Hepatocyte (in vitro differentiated cells): ENCODE data around the gene STN1. TPM values are rescaled to one million over a fixed set of nuclear protein-coding genes. Genes with fewer than 3 reads are reported as not detected.
A peak's percentile ranks its signal among the peaks of the same experiment; 100 is the strongest.

ENCODE experiments used
- DNase-seq: peaks from one replicate; pipeline ENCODE4 v3.0.0-alpha.2; 2016; ENCODE audit warnings: low spot score
- H2AFZ ChIP-seq: fragments of 200-600 bp; sonication (generic); 2 replicates; pipeline ENCODE4 v1.6.0; 2016; ENCODE audit warnings: antibody characterized with exemption, mild to moderate bottlenecking
- H3K27ac ChIP-seq: fragments of 200-600 bp; sonication (generic); 2 replicates; pipeline ENCODE4 v1.5.1; 2016; ENCODE audit warnings: mild to moderate bottlenecking
- H3K27me3 ChIP-seq: fragments of 200-600 bp; sonication (generic); 2 replicates; pipeline ENCODE4 v1.6.1; 2016
- H3K36me3 ChIP-seq: fragments of 200-600 bp; sonication (generic); replicated peaks from 2 replicates; pipeline ENCODE4 v1.5.1; 2016; ENCODE audit warnings: low read depth; ENCODE audit not compliant: insufficient read depth
- H3K4me1 ChIP-seq: fragments of 200-600 bp; sonication (generic); 2 replicates; pipeline ENCODE4 v1.5.1; 2016; ENCODE audit warnings: mild to moderate bottlenecking, moderate library complexity; ENCODE audit not compliant: insufficient read depth
- H3K4me2 ChIP-seq: fragments of 200-600 bp; sonication (generic); 2 replicates; pipeline ENCODE4 v1.6.0; 2016
- H3K4me3 ChIP-seq: fragments of 200-600 bp; sonication (generic); 2 replicates; pipeline ENCODE4 v1.5.1; 2016; ENCODE audit warnings: mild to moderate bottlenecking
- H3K79me2 ChIP-seq: fragments of 200-600 bp; sonication (generic); 2 replicates; pipeline ENCODE4 v1.6.0; 2017; ENCODE audit warnings: mild to moderate bottlenecking
- H3K9me2 ChIP-seq: fragments of 200-600 bp; sonication (generic); replicated peaks from 2 replicates; pipeline ENCODE4 v1.6.0; 2017; ENCODE audit warnings: mild to moderate bottlenecking; ENCODE audit not compliant: insufficient read depth
- H3K9me3 ChIP-seq: fragments of 200-600 bp; sonication (generic); 2 replicates; pipeline ENCODE4 v1.5.1; 2016; ENCODE audit warnings: low read depth, mild to moderate bottlenecking
- H4K20me1 ChIP-seq: fragments of 200-600 bp; sonication (generic); 2 replicates; pipeline ENCODE4 v1.6.0; 2016; ENCODE audit warnings: mild to moderate bottlenecking; ENCODE audit not compliant: insufficient read depth, poor library complexity, severe bottlenecking
- EZH2 ChIP-seq: fragments of 200-600 bp; sonication (generic); IDR thresholded peaks from 2 replicates; pipeline ENCODE4 v1.6.1; 2016; ENCODE audit warnings: antibody characterized with exemption, mild to moderate bottlenecking, borderline replicate concordance
- EZH2phosphoT487 ChIP-seq: fragments of 200-600 bp; sonication (generic); IDR thresholded peaks from one replicate; pipeline ENCODE4 v1.6.1; 2018; ENCODE audit warnings: antibody characterized with exemption, mild to moderate bottlenecking, low read depth, moderate library complexity; ENCODE audit not compliant: unreplicated experiment, severe bottlenecking
- WGBS: methylation state at CpG from one replicate; pipeline ENCODE4 v1.1.6; 2016; ENCODE audit warnings: low lambda C conversion rate; ENCODE audit errors: missing lambda C conversion rate; 5-methylcytosine and 5-hydroxymethylcytosine counted together
- polyA plus RNA-seq: library from polyadenylated mRNA; unstranded; fragments of >200 nt; fragmentation: Nextera tagmentation; extraction: Ambion mirVana; gene quantifications from 2 replicates; pipeline ENCODE4 v1.2.1, GENCODE V29; 2016
- total RNA-seq: library from RNA; depleted of rRNA; stranded (reverse); fragments of >200 nt; gene quantifications from 2 replicates; pipeline ENCODE4 v1.2.3, GENCODE V29; 2014
- TF ChIP-seq, protein P1 (sequence below): fragments of 200-600 bp; sonication (generic); IDR thresholded peaks from 2 replicates; pipeline ENCODE4 v1.5.1; 2016; ENCODE audit warnings: antibody characterized with exemption, mild to moderate bottlenecking; ENCODE audit not compliant: poor library complexity

STN1 gene
- total and polyA plus RNA-seq, 2 experiments from 2014 or later, result 20.1 to 20.2 TPM

DNA sequence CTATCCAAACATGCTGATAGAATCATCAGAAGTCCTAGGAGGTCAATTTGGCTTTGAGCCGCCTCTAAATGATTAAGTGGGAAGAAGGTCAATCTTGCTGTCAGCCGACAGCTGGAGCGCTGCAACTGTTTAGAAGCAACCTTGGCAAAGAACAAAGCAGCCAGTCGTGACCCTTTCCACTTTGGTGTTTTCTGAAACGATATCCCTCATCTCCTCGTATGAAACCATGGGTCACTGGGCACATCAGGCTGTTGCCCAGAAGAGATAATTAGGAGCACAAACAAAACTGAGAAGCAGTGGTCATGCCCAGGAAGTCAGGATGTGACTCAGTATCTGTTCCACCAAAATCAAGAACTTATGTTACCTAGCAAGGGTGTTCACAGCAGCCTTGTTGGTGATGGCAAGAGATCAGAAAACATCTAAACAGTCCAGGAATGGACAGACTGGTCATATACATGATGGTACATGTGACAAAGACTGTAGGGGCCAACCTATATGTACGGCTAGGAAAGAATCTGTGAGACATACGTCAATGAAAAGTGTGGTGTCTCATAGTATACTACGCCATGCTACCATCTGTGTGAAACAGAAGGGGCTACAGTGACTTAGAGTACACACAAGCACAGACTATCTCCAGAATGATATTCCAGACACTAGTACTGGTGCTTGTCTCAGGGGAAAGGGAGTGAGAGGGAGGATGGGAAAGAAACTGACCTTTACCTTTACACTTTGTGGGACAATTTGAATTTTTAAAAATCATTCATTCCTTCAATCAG, 22.4 kb downstream of the STN1 start:
- TF ChIP-seq EZH2 (no peak), EZH2phosphoT487 (no peak)
- TF ChIP-seq, protein P1, sequence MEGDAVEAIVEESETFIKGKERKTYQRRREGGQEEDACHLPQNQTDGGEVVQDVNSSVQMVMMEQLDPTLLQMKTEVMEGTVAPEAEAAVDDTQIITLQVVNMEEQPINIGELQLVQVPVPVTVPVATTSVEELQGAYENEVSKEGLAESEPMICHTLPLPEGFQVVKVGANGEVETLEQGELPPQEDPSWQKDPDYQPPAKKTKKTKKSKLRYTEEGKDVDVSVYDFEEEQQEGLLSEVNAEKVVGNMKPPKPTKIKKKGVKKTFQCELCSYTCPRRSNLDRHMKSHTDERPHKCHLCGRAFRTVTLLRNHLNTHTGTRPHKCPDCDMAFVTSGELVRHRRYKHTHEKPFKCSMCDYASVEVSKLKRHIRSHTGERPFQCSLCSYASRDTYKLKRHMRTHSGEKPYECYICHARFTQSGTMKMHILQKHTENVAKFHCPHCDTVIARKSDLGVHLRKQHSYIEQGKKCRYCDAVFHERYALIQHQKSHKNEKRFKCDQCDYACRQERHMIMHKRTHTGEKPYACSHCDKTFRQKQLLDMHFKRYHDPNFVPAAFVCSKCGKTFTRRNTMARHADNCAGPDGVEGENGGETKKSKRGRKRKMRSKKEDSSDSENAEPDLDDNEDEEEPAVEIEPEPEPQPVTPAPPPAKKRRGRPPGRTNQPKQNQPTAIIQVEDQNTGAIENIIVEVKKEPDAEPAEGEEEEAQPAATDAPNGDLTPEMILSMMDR, result no peak
- WGBS, result 77% methylated on average over 9 of the region's 9 CpGs
- H4K20me1 ChIP-seq, result no peaks in the 10 kb centered on the region
- H3K79me2 ChIP-seq, result no peaks in the 10 kb centered on the region
- H3K27ac ChIP-seq, result peak overlapping the region; percentile 71
- H3K9me3 ChIP-seq, result no peaks in the 10 kb centered on the region
- no peak for DNase-seq
- no peak overlapping the region for H2AFZ ChIP-seq
- H3K4me2 ChIP-seq, result no peak overlapping the region
- no peaks in the 10 kb centered on the region for H3K9me2 ChIP-seq
- no peaks in the 10 kb centered on the region for H3K27me3 ChIP-seq
- H3K4me1 ChIP-seq, result peaks cover 20% of the 10 kb centered on the region
- no peaks in the 10 kb centered on the region for H3K36me3 ChIP-seq
- no peak overlapping the region for H3K4me3 ChIP-seq

DNA sequence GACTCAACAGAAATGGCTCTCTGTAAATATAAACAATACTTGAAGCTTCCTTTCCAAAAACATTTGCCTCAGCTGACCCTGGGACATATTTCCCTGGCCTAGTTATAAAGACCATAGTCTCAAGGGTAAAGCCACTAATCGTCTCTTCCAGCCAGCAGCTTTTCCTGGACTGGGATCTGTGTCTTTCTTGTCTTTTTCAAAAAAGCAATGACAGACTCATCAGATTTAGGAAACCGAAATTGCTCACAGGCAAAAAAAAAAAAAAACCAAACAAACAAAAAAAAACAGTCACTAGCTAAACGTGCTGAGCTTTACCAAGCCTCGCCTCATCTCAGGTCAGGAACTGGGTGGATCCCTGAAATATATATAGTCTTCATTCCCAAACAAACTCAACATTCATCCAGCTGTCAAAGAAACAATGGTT, 23.5 kb downstream of the STN1 start:
- 42% methylated on average over 4 of the region's 4 CpGs for WGBS
- Histone ChIP-seq H3K4me1 (peaks cover 27% of the 10 kb centered on the region), H3K9me3 (no peaks in the 10 kb centered on the region), H3K36me3 (no peaks in the 10 kb centered on the region), H3K4me2 (no peak overlapping the region), H3K27ac (peak overlapping the region; percentile 71), H3K9me2 (no peaks in the 10 kb centered on the region), H4K20me1 (no peaks in the 10 kb centered on the region), H3K79me2 (no peaks in the 10 kb centered on the region), H2AFZ (no peak overlapping the region), H3K27me3 (no peaks in the 10 kb centered on the region), H3K4me3 (no peak overlapping the region)
- no peak for DNase-seq
- TF ChIP-seq EZH2 (no peak), EZH2phosphoT487 (no peak)
- TF ChIP-seq, protein P1, result no peak

DNA sequence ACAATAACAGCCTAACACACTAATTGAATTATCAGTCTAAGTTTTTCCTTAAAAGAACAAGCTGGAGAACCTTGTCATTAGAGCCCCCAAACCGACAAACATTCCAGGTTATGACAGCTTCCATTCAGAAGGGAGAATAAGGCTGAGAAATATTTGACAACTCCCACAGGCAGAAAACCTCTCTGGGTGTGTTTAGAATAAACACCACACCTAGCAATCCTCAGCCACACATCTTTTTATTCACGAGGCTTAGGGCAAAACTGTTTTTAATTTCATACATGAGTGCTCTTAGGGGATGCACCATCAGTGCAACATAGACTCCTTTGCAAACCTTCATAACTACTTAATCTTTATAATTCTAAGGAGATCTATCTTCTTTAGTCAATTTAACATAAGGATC, 24.2 kb downstream of the STN1 start:
- Histone ChIP-seq H3K4me2 (no peak overlapping the region), H3K9me3 (no peaks in the 10 kb centered on the region), H3K4me3 (no peak overlapping the region), H3K4me1 (peaks cover 32% of the 10 kb centered on the region), H4K20me1 (no peaks in the 10 kb centered on the region), H3K27ac (peak overlapping the region; percentile 71), H3K79me2 (no peaks in the 10 kb centered on the region), H3K36me3 (no peaks in the 10 kb centered on the region), H3K9me2 (no peaks in the 10 kb centered on the region), H2AFZ (no peak overlapping the region), H3K27me3 (no peaks in the 10 kb centered on the region)
- TF ChIP-seq EZH2 (no peak), EZH2phosphoT487 (no peak)
- TF ChIP-seq, protein P1, result no peak
- DNase-seq, result no peak
- 58% methylated on average over 2 of the region's 2 CpGs for WGBS
